COLO668 (cell line): ENCODE results near the gene PHF21A.
"Not testable (repeated sequence)": the region's sequence is repeated elsewhere in the genome, so short reads cannot be mapped to it uniquely, and the experiment has no call there.

Source experiments
- DNase-seq: peaks from one replicate; lab custom pipeline; 2025; ENCODE audit not compliant: unreplicated experiment; lab: John Stamatoyannopoulos, UW

The PHF21A gene

GRCh38 chr11:46036969-46037368, 84.3 kb downstream of the PHF21A start:
- no peak for DNase-seq

- DNase-seq = no peak
These were observed 85.2 kb downstream of the PHF21A start for GRCh38 chr11:46036009-46036408.

DNA sequence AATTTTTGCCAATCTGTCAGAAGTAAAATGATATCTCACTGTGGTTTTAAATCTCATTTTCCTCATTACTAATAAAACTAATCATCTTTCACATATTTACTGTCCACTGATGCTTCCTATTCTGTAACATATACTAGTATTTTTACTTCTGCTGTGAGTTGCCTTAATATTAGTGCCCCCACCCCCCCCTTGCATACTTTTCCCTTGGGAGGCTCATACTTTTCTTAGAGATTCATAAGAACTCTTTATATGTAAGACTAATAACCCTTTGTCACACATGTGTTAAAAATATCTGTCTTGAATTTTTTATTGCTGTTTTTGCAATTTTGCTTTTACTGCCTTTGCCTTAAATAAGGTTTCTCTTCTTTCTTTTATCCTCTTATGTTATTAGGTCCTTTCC, 87.2 kb downstream of the PHF21A start:
- no peak for DNase-seq

GRCh38 chr11:46026606-46027293, 94.5 kb downstream of the PHF21A start:
- no peak for DNase-seq

DNA sequence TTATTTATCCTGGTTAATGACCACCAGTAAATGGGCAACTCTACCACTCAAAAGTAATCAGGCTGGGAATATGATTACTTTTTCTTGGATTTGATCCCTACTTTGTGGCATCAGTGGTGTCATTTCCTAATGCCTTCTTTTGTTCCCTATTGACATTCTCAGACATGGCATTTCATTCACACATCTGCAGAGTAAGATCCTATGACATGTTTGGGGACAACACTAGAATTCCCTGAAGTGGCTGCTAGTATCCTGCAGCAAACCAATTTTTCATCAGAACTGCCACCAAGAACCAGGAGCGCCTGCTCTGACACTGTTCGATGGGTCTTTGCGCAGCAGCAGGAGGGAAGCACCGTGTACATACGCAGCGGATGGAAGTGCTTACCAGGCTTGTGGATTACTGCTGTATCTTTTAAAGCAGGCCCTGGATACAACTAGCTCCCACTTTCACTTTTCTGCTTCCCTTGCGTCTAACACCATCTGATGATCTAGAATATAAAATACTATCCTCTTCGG, 101.1 kb downstream of the PHF21A start:
- no peak for DNase-seq

- no peak for DNase-seq
These were observed 102.6 kb downstream of the PHF21A start for GRCh38 chr11:46018651-46019050.

DNA sequence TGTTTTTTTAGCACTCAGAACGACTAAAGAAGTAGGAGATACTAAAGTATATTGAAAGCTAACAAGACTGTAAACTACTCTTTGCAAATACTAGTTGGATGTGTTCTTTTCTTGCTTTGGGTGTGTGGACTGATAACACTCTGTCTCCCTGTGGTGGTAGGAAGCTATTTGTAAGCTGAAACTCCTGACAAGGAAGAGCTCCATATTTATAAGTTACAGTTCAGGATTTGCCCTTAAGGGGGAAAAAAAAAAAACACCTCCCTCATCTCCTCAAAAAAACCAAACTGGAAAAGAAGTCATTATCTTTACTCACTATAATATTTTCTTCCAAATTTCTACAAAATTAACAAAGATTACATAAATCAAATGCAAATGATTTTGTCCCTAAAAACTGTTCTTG, 103.9 kb downstream of the PHF21A start:
- no peak for DNase-seq

GRCh38 chr11:46015941-46016340, 105.3 kb downstream of the PHF21A start:
- DNase-seq = no peak

DNA sequence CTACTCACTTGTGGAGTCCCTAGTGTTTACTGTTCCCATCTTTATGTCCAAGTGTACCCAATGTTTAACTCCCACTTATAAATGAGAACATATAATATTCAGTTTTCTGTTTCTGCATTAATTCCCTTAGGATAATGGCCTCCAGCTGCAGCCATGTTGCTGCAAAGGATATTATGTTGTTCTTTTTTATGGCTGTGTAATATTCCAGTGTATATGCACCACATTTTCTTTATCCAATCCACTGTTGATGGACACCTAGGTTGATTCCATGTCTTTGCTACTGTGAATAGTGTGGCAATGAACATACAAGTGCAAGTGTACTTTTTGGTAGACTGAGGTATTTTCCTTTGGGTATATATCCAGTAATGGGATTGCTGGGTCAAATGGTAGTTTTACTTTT, 107.1 kb downstream of the PHF21A start:
- DNase-seq = not testable (repeated sequence)

GRCh38 chr11:46012185-46012584, 109.1 kb downstream of the PHF21A start:
- DNase-seq = no peak

DNA sequence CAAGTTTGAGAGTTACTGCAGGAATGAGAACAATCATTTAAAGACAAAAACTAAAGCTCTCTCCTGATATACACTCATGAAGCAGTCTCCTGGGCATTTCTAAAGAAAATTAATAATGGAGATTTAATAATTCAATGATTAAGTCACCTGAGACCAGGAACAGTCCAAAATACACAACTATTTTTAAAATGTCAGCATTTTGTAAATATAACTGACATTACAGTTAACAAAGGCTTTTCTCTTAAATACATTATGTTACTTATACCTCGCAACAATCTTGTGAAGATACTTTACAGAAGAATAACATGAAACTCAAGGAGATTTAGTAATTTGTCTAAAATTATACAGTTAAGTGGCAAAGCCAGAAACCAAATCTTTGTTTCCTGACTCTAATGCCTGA, 111.2 kb downstream of the PHF21A start:
- DNase-seq = no peak

GRCh38 chr11:46009647-46010046, 111.6 kb downstream of the PHF21A start:
- no peak for DNase-seq

- peak; percentile 46 for DNase-seq
These were observed 114.7 kb downstream of the PHF21A start for GRCh38 chr11:46006418-46007070.

DNA sequence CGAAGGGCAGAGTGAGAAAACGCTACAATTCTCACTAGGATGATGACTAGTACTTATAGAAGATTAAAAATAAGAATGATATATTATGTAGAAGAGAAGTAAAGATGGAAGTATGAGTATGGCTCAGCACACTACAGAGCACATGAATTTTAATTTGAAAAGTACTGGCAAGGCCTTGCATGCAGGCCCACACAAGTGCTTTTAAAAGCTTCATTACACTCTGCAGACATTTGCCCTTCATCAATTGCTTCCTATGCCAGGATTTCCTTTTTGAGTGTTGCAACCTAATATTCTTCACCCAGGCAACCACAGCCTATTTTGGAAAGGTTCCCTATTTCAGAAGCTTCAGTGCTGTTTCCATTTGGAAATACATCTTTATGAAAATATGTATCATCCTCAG, 117.7 kb downstream of the PHF21A start:
- DNase-seq = no peak

GRCh38 chr11:46002189-46002588, 119.1 kb downstream of the PHF21A start:
- no peak for DNase-seq

DNA sequence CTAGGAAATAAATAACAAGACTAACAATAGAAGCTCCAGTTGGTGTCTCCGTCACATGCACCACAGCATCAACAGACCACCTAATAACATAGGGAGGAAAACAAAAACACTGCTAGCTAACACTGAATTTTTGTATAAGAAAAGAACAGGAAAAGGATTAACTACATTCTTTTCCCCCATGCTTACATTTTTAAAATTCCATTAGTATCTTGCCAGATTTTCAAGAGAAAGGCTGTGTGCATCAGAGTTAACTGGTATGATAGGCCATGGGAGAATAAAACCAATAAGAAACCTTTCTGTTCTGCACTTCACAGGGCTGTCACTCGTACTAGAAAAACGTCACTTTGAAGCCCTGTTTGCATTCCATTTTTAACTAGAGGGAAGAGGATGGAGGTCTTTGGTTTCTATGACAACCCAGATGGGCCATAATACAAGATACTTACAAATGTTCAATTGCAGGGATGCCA, 119.8 kb downstream of the PHF21A start:
- no peak for DNase-seq

DNA sequence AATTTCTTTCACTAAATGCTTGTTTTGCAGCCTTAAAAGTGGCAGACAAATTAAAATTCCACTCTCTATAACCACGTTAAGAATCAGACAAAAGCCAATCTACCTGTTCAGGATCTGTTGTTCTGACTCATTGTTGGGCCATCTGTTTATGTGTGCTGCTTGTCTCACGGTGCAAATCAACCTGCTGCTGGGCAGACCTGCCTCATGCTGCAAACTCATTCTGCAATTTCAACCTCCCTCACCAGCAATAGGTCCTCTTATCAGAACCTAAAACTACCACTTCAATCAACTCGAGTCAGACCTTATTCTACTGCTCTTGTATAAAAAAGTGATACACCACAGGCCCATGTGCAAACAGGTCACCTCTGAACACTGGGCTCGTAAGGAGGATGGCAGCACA, 123.7 kb downstream of the PHF21A start:
- DNase-seq = no peak

- DNase-seq = no peak
These were observed 125.9 kb downstream of the PHF21A start for GRCh38 chr11:45995342-45995734.

GRCh38 chr11:45994371-45995341, 126.6 kb downstream of the PHF21A start:
- DNase-seq = no peak

GRCh38 chr11:45993531-45994001, 127.7 kb downstream of the PHF21A start:
- DNase-seq = no peak

- DNase-seq = no peak
These were observed 132.3 kb downstream of the PHF21A start for GRCh38 chr11:45988921-45989320.
